ENCODE data around the gene C14orf180. TPM values are rescaled to one million over a fixed set of nuclear protein-coding genes. Genes with fewer than 3 reads are reported as not detected.

The C14orf180 gene
- polyA plus RNA-seq, 1 donor (not counting 4 experiments of a cell fraction or from before 2014, with no cell fraction given) = not detected

GRCh38 chr14:104602933-104603325 lies 23.4 kb downstream of the C14orf180 start:
- TF ChIP-seq EZH2 (IDR thresholded peaks at IDR 0.05; ENCODE audit: low read length) (no peak), CTCF (optimal IDR thresholded peaks at IDR 0.05 in 1 of 3, IDR thresholded peaks at IDR 0.05 in 1 of 3, conservative IDR thresholded peaks at IDR 0.05 in 1 of 3; ENCODE audit: extremely low read depth in 1 of 3, insufficient read depth in 2 of 3, low read length in 3 of 3) (no peak)

GRCh38 chr14:104603711-104604401 lies 24.3 kb downstream of the C14orf180 start:
- no peaks in the 10 kb centered on the region for H3K9me1 ChIP-seq (ENCODE audit: control insufficient read depth, extremely low read depth, insufficient read depth, low read length)
- no peaks in the 10 kb centered on the region for H3K9me3 ChIP-seq (ENCODE audit: control insufficient read depth, low read depth, low read length)
- DNase-seq (ENCODE audit: low read depth, low spot score) (no peak), FAIRE-seq (no peak)
- no peaks in the 10 kb centered on the region for H4K20me1 ChIP-seq (ENCODE audit: control insufficient read depth, extremely low read depth, insufficient read depth, low read length)
- no peak overlapping the region for H3K4me3 ChIP-seq (ENCODE audit: control insufficient read depth in 2 of 3, extremely low read depth in 1 of 3, insufficient read depth in 2 of 3, low read depth in 1 of 3, low read length in 3 of 3)
- peaks cover 22% of the 10 kb centered on the region for H3K27me3 ChIP-seq (ENCODE audit: control insufficient read depth, extremely low read depth, insufficient read depth, low read length)
- H3K79me2 ChIP-seq (ENCODE audit: control insufficient read depth, insufficient read depth, low read length) = no peaks in the 10 kb centered on the region
- no peaks in the 10 kb centered on the region for H3K36me3 ChIP-seq (ENCODE audit: control insufficient read depth in 2 of 2, extremely low read depth in 1 of 2, insufficient read depth in 2 of 2, low read length in 2 of 2)
- no peak overlapping the region for H3K9ac ChIP-seq (ENCODE audit: control insufficient read depth, extremely low read depth, insufficient read depth, low read length)
- no peaks in the 10 kb centered on the region for H3K4me1 ChIP-seq (ENCODE audit: control insufficient read depth, extremely low read depth, insufficient read depth, low read length)
- H3K4me2 ChIP-seq (ENCODE audit: control insufficient read depth, extremely low read depth, insufficient read depth, low read depth, low read length) = no peak overlapping the region
- H2AFZ ChIP-seq (ENCODE audit: control insufficient read depth, low read length) = no peak overlapping the region
- dilution Hi-C loops (cut with MboI; ENCODE audit: extremely low pct_ligation_motif_present, low sequenced_read_pairs) = no loop called here
- no peak overlapping the region for H3K27ac ChIP-seq (ENCODE audit: control insufficient read depth, insufficient read depth, low read length)
- TF ChIP-seq CTCF (optimal IDR thresholded peaks at IDR 0.05 in 1 of 3, IDR thresholded peaks at IDR 0.05 in 1 of 3, conservative IDR thresholded peaks at IDR 0.05 in 1 of 3; ENCODE audit: extremely low read depth in 1 of 3, insufficient read depth in 2 of 3, low read length in 3 of 3) = no peak
- TF ChIP-seq EZH2 (IDR thresholded peaks at IDR 0.05; ENCODE audit: low read length) = no peak

More at GRCh38 chr14:104602933-104603325, 23.4 kb downstream of the C14orf180 start:
- Histone ChIP-seq H3K9me3 (ENCODE audit: control insufficient read depth, low read depth, low read length) (no peaks in the 10 kb centered on the region), H3K27me3 (ENCODE audit: control insufficient read depth, extremely low read depth, insufficient read depth, low read length) (peaks cover 22% of the 10 kb centered on the region), H3K4me1 (ENCODE audit: control insufficient read depth, extremely low read depth, insufficient read depth, low read length) (no peaks in the 10 kb centered on the region), H2AFZ (ENCODE audit: control insufficient read depth, low read length) (no peak overlapping the region), H3K9ac (ENCODE audit: control insufficient read depth, extremely low read depth, insufficient read depth, low read length) (no peak overlapping the region), H3K4me3 (ENCODE audit: control insufficient read depth in 2 of 3, extremely low read depth in 1 of 3, insufficient read depth in 2 of 3, low read depth in 1 of 3, low read length in 3 of 3) (no peak overlapping the region), H3K36me3 (ENCODE audit: control insufficient read depth in 2 of 2, extremely low read depth in 1 of 2, insufficient read depth in 2 of 2, low read length in 2 of 2) (no peaks in the 10 kb centered on the region), H3K4me2 (ENCODE audit: control insufficient read depth, extremely low read depth, insufficient read depth, low read depth, low read length) (no peak overlapping the region), H3K9me1 (ENCODE audit: control insufficient read depth, extremely low read depth, insufficient read depth, low read length) (no peaks in the 10 kb centered on the region), H3K27ac (ENCODE audit: control insufficient read depth, insufficient read depth, low read length) (no peak overlapping the region), H4K20me1 (ENCODE audit: control insufficient read depth, extremely low read depth, insufficient read depth, low read length) (no peaks in the 10 kb centered on the region), H3K79me2 (ENCODE audit: control insufficient read depth, insufficient read depth, low read length) (no peaks in the 10 kb centered on the region)
- dilution Hi-C loops (cut with MboI; ENCODE audit: extremely low pct_ligation_motif_present, low sequenced_read_pairs) = no loop called here
- DNase-seq (ENCODE audit: low read depth, low spot score) = no peak
- FAIRE-seq = no peak
